Thyroid gland (tissue), 4 donors: Measurements from ENCODE around the gene SCAANT1.

Experiments
- POLR2A ChIP-seq, 2 donors: fragments of 450-650 bp; IDR thresholded peaks; one replicate each; pipeline ENCODE4 v1.6.1; 2017; ENCODE audit warnings: antibody characterized with exemption in 2 of 2, mild to moderate bottlenecking in 2 of 2, moderate library complexity in 1 of 2
- TF ChIP-seq, protein P1 (sequence below), 6 experiments: fragments of 200-600 bp in 3 of 6; fragments of 450-650 bp in 3 of 6; sonication (generic) in 3 of 6; IDR thresholded peaks; one replicate each; pipeline ENCODE4 v1.5.1; 2016 to 2019; ENCODE audit warnings: antibody characterized with exemption in 6 of 6, mild to moderate bottlenecking in 2 of 6, inconsistent platforms in 1 of 6, moderate library complexity in 1 of 6

DNA sequence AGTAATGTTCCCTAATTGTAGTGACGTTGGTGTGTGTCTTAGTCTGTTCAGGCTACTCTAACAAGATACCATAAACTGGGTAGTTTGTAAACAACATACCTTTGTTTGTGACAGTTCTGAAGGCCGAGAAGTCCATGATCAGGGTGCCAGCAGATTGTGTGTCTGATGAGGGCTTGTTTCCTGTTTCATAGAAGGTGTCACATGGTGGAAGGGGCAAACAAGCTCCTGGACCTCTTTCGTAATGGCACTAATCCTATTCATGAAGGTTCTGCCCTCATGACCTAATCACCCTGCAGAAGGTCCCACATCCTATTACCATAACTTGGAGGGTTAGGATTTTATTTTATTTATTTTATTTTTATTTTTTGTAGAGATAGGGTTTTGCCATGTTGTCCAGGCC lies 37.4 kb downstream of the SCAANT1 start:
- TF ChIP-seq, protein P1, sequence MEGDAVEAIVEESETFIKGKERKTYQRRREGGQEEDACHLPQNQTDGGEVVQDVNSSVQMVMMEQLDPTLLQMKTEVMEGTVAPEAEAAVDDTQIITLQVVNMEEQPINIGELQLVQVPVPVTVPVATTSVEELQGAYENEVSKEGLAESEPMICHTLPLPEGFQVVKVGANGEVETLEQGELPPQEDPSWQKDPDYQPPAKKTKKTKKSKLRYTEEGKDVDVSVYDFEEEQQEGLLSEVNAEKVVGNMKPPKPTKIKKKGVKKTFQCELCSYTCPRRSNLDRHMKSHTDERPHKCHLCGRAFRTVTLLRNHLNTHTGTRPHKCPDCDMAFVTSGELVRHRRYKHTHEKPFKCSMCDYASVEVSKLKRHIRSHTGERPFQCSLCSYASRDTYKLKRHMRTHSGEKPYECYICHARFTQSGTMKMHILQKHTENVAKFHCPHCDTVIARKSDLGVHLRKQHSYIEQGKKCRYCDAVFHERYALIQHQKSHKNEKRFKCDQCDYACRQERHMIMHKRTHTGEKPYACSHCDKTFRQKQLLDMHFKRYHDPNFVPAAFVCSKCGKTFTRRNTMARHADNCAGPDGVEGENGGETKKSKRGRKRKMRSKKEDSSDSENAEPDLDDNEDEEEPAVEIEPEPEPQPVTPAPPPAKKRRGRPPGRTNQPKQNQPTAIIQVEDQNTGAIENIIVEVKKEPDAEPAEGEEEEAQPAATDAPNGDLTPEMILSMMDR (IDR thresholded peaks at IDR 0.05) = no peak
- no peak for TF ChIP-seq POLR2A (IDR thresholded peaks at IDR 0.05)
